Smooth muscle cell (in vitro differentiated cells): ENCODE data around the gene RAD51B. TPM values are rescaled to one million over a fixed set of nuclear protein-coding genes. Genes with fewer than 3 reads are reported as not detected.
A peak's percentile ranks its signal among the peaks of the same experiment; 100 is the strongest.

Experiments
- DNase-seq: peaks from one replicate; lab custom pipeline; 2025; ENCODE audit not compliant: unreplicated experiment; lab: John Stamatoyannopoulos, UW
- H2AFZ ChIP-seq: fragments of 200-600 bp; sonication (generic); 2 replicates; pipeline ENCODE4 v1.6.0; 2016; ENCODE audit warnings: antibody characterized with exemption, low read depth, mild to moderate bottlenecking
- H3F3A ChIP-seq: fragments of 200-600 bp; sonication (generic); 2 replicates; pipeline ENCODE4 v1.6.0; 2017; ENCODE audit warnings: antibody characterized with exemption, low read depth
- H3K27ac ChIP-seq: fragments of 200-600 bp; sonication (generic); 2 replicates; pipeline ENCODE4 v1.5.1; 2016; ENCODE audit warnings: low read depth, mild to moderate bottlenecking
- H3K27me3 ChIP-seq: fragments of 200-600 bp; sonication (generic); 2 replicates; pipeline ENCODE4 v1.6.1; 2016; ENCODE audit warnings: low read depth, mild to moderate bottlenecking
- H3K36me3 ChIP-seq: fragments of 200-600 bp; sonication (generic); 2 replicates; pipeline ENCODE4 v1.5.1; 2016; ENCODE audit warnings: low read depth
- H3K4me1 ChIP-seq: fragments of 200-600 bp; sonication (generic); 2 replicates; pipeline ENCODE4 v1.5.1; 2016; ENCODE audit warnings: low read depth
- H3K4me2 ChIP-seq: fragments of 200-600 bp; sonication (generic); 2 replicates; pipeline ENCODE4 v1.6.0; 2016; ENCODE audit warnings: mild to moderate bottlenecking
- H3K4me3 ChIP-seq: fragments of 200-600 bp; sonication (generic); 2 replicates; pipeline ENCODE4 v1.5.1; 2016; ENCODE audit warnings: mild to moderate bottlenecking
- H3K79me2 ChIP-seq: fragments of 200-600 bp; sonication (generic); 2 replicates; pipeline ENCODE4 v1.6.0; 2016; ENCODE audit warnings: low read depth, mild to moderate bottlenecking
- H3K9ac ChIP-seq: fragments of 200-600 bp; sonication (generic); 2 replicates; pipeline ENCODE4 v1.6.0; 2016; ENCODE audit warnings: low read depth
- H3K9me3 ChIP-seq: fragments of 200-600 bp; sonication (generic); replicated peaks from 2 replicates; pipeline ENCODE4 v1.5.1; 2016; ENCODE audit warnings: low read depth
- H4K20me1 ChIP-seq: fragments of 200-600 bp; sonication (generic); 2 replicates; pipeline ENCODE4 v1.6.0; 2016; ENCODE audit warnings: low read depth
- WGBS: methylation state at CpG from one replicate; pipeline ENCODE4 v1.1.7; 2016; ENCODE audit warnings: low lambda C conversion rate; 5-methylcytosine and 5-hydroxymethylcytosine counted together
- polyA plus RNA-seq: library from polyadenylated mRNA; unstranded; fragments of >200 nt; fragmentation: Nextera tagmentation; extraction: Ambion mirVana; gene quantifications from 2 replicates; pipeline ENCODE4 v1.2.1, GENCODE V29; 2016
- total RNA-seq: library from RNA; depleted of rRNA; stranded (reverse); fragments of >200 nt; gene quantifications from 2 replicates; pipeline ENCODE4 v1.2.3, GENCODE V29; 2014
- TF ChIP-seq, protein P1 (sequence below): fragments of 200-600 bp; sonication (generic); IDR thresholded peaks from 2 replicates; pipeline ENCODE4 v1.5.1; 2017; ENCODE audit warnings: borderline replicate concordance, mild to moderate bottlenecking, antibody characterized with exemption; ENCODE audit not compliant: insufficient read depth, poor library complexity, severe bottlenecking

RAD51B gene
- total and polyA plus RNA-seq, 2 experiments from 2014 or later, result 4.6 to 5.3 TPM

DNA sequence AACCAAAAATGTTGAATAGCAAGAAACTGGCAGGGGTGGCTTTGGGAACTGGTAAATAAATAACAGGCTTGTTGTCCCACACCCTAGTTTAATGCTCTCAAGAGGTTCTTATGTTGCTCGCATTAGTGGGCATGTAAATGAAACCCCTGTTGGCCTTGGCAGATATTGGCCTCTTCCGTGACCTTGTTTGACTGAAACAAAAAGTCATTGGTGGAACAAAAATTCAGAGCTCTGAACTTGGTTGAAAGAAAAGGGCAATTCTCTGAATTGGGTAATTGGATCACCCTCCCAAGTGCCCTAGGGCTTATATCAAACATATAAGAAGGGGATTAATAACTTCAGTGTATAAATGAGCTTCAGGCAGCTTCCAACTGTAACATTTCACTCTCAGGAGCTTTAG lies 547.1 kb downstream of the RAD51B start:
- H3K9me3 ChIP-seq, result no peaks in the 10 kb centered on the region
- TF ChIP-seq, protein P1, sequence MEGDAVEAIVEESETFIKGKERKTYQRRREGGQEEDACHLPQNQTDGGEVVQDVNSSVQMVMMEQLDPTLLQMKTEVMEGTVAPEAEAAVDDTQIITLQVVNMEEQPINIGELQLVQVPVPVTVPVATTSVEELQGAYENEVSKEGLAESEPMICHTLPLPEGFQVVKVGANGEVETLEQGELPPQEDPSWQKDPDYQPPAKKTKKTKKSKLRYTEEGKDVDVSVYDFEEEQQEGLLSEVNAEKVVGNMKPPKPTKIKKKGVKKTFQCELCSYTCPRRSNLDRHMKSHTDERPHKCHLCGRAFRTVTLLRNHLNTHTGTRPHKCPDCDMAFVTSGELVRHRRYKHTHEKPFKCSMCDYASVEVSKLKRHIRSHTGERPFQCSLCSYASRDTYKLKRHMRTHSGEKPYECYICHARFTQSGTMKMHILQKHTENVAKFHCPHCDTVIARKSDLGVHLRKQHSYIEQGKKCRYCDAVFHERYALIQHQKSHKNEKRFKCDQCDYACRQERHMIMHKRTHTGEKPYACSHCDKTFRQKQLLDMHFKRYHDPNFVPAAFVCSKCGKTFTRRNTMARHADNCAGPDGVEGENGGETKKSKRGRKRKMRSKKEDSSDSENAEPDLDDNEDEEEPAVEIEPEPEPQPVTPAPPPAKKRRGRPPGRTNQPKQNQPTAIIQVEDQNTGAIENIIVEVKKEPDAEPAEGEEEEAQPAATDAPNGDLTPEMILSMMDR, result no peak
- H3K27ac ChIP-seq, result peak overlapping the region; percentile 98
- DNase-seq, result no peak
- no peak overlapping the region for H3K9ac ChIP-seq
- no peaks in the 10 kb centered on the region for H3K27me3 ChIP-seq
- WGBS, result 89% methylated on average over 2 of the region's 2 CpGs
- H3K4me3 ChIP-seq, result no peak overlapping the region
- H3K4me2 ChIP-seq, result peak overlapping the region; percentile 77
- H2AFZ ChIP-seq, result no peak overlapping the region
- no peaks in the 10 kb centered on the region for H3K79me2 ChIP-seq
- no peaks in the 10 kb centered on the region for H4K20me1 ChIP-seq
- H3K36me3 ChIP-seq, result no peaks in the 10 kb centered on the region
- H3K4me1 ChIP-seq, result peaks cover 60% of the 10 kb centered on the region
- peaks cover 20% of the 10 kb centered on the region for H3F3A ChIP-seq

DNA sequence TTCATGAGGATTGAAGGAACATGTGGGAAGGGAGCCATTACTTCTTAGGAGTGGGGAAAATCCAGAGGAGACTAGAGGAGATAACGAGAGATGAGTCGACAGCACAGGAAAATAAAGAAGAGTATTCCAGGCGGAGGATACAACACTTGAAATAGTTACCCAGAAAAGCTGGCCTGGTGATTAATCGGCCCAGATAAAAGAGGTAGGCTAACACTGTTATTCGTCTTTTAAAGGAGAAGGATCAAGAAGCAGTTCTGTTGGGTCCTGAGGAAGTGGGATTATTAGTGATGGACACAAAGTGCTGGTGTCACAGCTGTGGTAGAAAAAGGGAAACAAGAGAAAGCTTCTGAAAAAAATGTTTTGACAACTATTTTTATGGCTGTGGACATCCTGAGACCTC lies 548.0 kb downstream of the RAD51B start:
- H3K4me3 ChIP-seq, result no peak overlapping the region
- no peaks in the 10 kb centered on the region for H3K79me2 ChIP-seq
- peaks cover 60% of the 10 kb centered on the region for H3K4me1 ChIP-seq
- peak overlapping the region; percentile 60 for H2AFZ ChIP-seq
- H3K27ac ChIP-seq, result peak overlapping the region; percentile 98
- no peaks in the 10 kb centered on the region for H3K27me3 ChIP-seq
- H3K9me3 ChIP-seq, result no peaks in the 10 kb centered on the region
- peak overlapping the region; percentile 77 for H3K4me2 ChIP-seq
- no peaks in the 10 kb centered on the region for H4K20me1 ChIP-seq
- peaks cover 20% of the 10 kb centered on the region for H3F3A ChIP-seq
- TF ChIP-seq, protein P1, result no peak
- H3K36me3 ChIP-seq, result no peaks in the 10 kb centered on the region
- 3% methylated on average over 5 of the region's 5 CpGs for WGBS
- no peak overlapping the region for H3K9ac ChIP-seq
- no peak for DNase-seq

DNA sequence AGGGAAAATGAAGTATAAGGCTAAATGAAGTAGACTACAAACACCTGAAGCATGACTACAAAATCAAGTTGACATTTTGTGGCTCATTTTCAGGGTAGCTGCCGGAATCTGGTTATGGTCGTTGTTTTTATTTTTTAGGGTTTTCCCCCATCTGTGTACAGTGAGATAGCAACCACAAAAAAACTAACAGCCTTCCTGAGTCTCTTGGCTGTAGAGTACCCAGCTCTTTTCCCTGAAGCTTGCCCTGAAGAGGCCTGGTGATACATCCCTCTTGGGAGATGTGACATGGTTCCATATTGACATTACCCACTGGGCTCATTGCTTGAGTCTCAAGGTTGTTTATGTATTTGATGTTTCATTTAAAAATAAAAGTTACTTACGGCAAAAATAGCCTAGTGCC lies 549.3 kb downstream of the RAD51B start:
- Histone ChIP-seq H3K4me3 (no peak overlapping the region), H3K36me3 (no peaks in the 10 kb centered on the region), H3K9me3 (no peaks in the 10 kb centered on the region), H3K27ac (no peak overlapping the region), H3K9ac (no peak overlapping the region), H4K20me1 (no peaks in the 10 kb centered on the region), H3K79me2 (no peaks in the 10 kb centered on the region), H3K4me2 (no peak overlapping the region), H3K4me1 (peaks cover 49% of the 10 kb centered on the region), H3F3A (peaks cover 14% of the 10 kb centered on the region), H2AFZ (no peak overlapping the region), H3K27me3 (no peaks in the 10 kb centered on the region)
- no peak for DNase-seq
- WGBS, result 95% methylated on average over 3 of the region's 3 CpGs
- TF ChIP-seq, protein P1, result no peak

DNA sequence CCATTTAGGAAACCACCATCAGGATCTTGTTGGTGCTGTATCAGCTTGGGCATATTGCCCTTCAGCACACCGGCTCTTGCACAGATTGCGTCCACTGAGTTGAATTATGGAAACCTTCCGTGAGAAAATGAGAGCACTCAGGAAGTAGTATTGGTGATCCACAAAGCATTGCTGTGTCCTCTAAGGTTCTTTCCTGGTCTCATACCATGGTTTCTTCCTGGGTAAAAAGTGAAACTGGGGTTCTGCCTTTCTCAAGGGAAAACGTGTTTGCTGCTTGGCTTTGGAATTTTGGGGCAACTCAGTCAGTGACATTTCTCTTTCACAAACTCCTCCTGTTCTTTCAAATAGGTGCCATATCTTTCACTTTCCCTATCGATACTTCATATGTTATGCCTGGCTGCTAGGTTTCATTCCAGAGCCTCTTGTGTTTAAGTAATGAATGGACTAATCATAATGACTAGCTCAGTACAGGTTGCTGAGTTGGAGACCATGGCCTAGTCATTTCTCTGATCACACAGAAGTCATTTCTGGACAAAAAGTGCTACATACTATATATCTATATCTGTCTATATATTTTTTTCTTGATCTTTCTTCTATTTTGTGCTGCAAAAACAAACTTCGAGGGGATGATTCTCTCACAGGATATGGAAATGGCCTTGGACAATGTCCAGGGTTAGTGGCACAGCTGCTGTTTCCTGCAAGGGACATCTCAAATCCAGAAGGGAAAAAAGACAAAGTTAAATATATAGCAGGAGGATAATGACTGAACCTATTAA lies 549.9 kb downstream of the RAD51B start:
- H3F3A ChIP-seq, result peaks cover 11% of the 10 kb centered on the region
- H3K27me3 ChIP-seq, result no peaks in the 10 kb centered on the region
- H2AFZ ChIP-seq, result no peak overlapping the region
- no peaks in the 10 kb centered on the region for H3K9me3 ChIP-seq
- H4K20me1 ChIP-seq, result no peaks in the 10 kb centered on the region
- no peak overlapping the region for H3K9ac ChIP-seq
- TF ChIP-seq, protein P1, result no peak
- H3K4me2 ChIP-seq, result peak overlapping the region; percentile 52
- peaks cover 44% of the 10 kb centered on the region for H3K4me1 ChIP-seq
- H3K27ac ChIP-seq, result peak overlapping the region; percentile 58
- no peaks in the 10 kb centered on the region for H3K79me2 ChIP-seq
- no peak for DNase-seq
- no peaks in the 10 kb centered on the region for H3K36me3 ChIP-seq
- no peak overlapping the region for H3K4me3 ChIP-seq
- 82% methylated on average over 6 of the region's 6 CpGs for WGBS
